DOHH2 (cell line): ENCODE data around the gene KCNC1.

Source experiments
- CTCF ChIP-seq: fragments of 200-600 bp; sonication (generic); IDR thresholded peaks from one replicate; pipeline ENCODE4 v1.5.1; 2014; ENCODE audit warnings: antibody characterized with exemption, mild to moderate bottlenecking, low read depth, low read length; ENCODE audit not compliant: poor library complexity, severe bottlenecking
- EZH2phosphoT487 ChIP-seq: fragments of 200-600 bp; sonication (generic); IDR thresholded peaks from 2 replicates; pipeline ENCODE4 v1.6.1; 2017; ENCODE audit warnings: borderline replicate concordance, mild to moderate bottlenecking, antibody characterized with exemption, low read length, moderate library complexity, mixed read lengths

- TF ChIP-seq CTCF: no peak
- TF ChIP-seq EZH2phosphoT487: no peak
Observed at GRCh38 chr11:17805043-17805442, 70.5 kb downstream of the KCNC1 start.
